Peyer's patch (tissue), 4 donors: Measurements from ENCODE around the gene GABBR2. TPM values are rescaled to one million over a fixed set of nuclear protein-coding genes. Genes with fewer than 3 reads are reported as not detected.

Experiments used
- DNase-seq, 3 donors: peaks; one replicate each; pipeline ENCODE4 v3.0.0-alpha.2; 2017 to 2019
- H3K27ac ChIP-seq, 4 donors: fragments of 200-600 bp; sonication (generic); one replicate each; pipeline ENCODE4 v1.5.1; 2016 to 2019
- H3K27me3 ChIP-seq, 2 donors: fragments of 200-600 bp; sonication (generic); one replicate each; pipeline ENCODE4 v1.5.1; 2019
- H3K36me3 ChIP-seq, 3 donors: fragments of 200-600 bp; sonication (generic); one replicate each; pipeline ENCODE4 v1.5.1; 2016 to 2019
- H3K4me1 ChIP-seq, 4 donors: fragments of 200-600 bp; sonication (generic); one replicate each; pipeline ENCODE4 v1.5.1; 2016 to 2019
- H3K4me3 ChIP-seq, 4 donors: fragments of 200-600 bp; sonication (generic); 1 replicate in 3 of 4; 2 replicates in 1 of 4; pipeline ENCODE4 v1.5.1; 2016 to 2019; ENCODE audit warnings: mild to moderate bottlenecking in 1 of 4
- H3K9me3 ChIP-seq, 4 donors: fragments of 200-600 bp; sonication (generic); one replicate each; pipeline ENCODE4 v1.5.1; 2016 to 2019; ENCODE audit warnings: mild to moderate bottlenecking in 1 of 4
- POLR2A ChIP-seq, 2 donors: fragments of 450-650 bp; IDR thresholded peaks; one replicate each; pipeline ENCODE4 v1.5.1; 2017; ENCODE audit warnings: antibody characterized with exemption in 2 of 2, mild to moderate bottlenecking in 2 of 2, moderate library complexity in 2 of 2
- total RNA-seq, 4 donors: library from RNA; depleted of rRNA; stranded (reverse); fragments of >200 nt; gene quantifications; one replicate each; pipeline ENCODE4 v1.1.0, GENCODE V29; 2016
- TF ChIP-seq, protein P1 (sequence below), 6 experiments: fragments of 450-650 bp in 4 of 6; fragments of 200-600 bp in 2 of 6; sonication (generic) in 1 of 6; IDR thresholded peaks; one replicate each; pipeline ENCODE4 v1.5.1; 2017 to 2019; ENCODE audit warnings: antibody characterized with exemption in 6 of 6, mild to moderate bottlenecking in 3 of 6, moderate library complexity in 1 of 6

GABBR2 gene
- not detected for total RNA-seq

DNA sequence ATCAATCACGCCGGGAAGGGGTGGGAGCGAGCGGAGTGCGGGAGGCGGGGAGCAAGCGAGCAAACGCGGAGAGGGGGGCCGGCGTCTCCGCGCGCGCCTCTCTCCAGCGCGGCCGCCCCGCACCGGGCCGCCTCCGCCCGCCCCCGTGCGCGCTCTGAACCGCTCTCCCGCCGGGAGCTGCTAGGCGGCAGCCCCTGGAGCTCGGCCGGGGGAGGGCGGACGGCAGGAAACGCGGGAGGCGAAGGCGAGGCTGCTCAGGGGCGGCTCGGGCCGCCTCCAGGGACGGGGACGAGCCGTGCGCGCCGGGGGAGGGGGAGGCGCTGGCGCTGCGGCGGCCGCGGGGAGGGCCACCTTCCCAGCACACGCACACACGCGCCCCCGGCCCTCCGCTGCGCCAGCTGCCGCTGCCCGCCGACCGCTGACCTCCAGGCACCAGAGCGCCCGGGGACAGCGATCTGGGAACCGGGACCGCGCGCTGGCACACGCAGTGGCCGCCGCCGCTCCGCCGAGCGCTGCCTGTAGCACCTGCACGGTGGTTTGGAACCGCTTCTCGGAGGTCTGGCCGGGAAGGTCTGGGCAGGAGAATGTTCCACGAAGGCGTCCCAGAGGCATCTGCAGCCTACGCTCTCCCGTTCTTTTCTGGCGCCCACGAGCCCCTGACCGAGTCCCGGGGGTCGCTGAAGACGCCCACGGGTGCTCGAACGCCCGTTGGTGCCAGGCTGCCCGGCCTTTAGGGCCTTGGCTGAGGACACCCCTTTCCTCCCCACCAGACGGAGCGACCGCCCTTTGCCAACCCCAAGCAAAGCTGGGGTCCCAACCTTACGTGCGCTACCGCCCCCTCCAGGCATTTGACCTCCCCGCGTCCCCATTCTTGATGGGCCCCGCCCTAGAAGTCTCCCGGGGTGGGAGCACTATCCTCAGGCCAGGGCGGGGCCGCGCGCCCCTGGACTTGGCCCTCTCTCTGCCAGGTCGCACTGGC is at the start of gene GABBR2:
GABBR2 (minus strand) TSS at position 3 of the 979 bp plus-strand sequence. CDS start 198 bp downstream, outside the sequence.
- H3K4me3 ChIP-seq: peak within 1 kb of the TSS in 3 of 4 donors; percentile 22 to 40 (median 35)
- H3K4me1 ChIP-seq: peaks cover 0 to 24% (median 2%) of the 10 kb centered on the region in 4 donors
- no peaks in the 10 kb centered on the region for H3K9me3 ChIP-seq
- no peak for DNase-seq
- no peak for TF ChIP-seq POLR2A (IDR thresholded peaks at IDR 0.05)
- TF ChIP-seq, protein P1, sequence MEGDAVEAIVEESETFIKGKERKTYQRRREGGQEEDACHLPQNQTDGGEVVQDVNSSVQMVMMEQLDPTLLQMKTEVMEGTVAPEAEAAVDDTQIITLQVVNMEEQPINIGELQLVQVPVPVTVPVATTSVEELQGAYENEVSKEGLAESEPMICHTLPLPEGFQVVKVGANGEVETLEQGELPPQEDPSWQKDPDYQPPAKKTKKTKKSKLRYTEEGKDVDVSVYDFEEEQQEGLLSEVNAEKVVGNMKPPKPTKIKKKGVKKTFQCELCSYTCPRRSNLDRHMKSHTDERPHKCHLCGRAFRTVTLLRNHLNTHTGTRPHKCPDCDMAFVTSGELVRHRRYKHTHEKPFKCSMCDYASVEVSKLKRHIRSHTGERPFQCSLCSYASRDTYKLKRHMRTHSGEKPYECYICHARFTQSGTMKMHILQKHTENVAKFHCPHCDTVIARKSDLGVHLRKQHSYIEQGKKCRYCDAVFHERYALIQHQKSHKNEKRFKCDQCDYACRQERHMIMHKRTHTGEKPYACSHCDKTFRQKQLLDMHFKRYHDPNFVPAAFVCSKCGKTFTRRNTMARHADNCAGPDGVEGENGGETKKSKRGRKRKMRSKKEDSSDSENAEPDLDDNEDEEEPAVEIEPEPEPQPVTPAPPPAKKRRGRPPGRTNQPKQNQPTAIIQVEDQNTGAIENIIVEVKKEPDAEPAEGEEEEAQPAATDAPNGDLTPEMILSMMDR (IDR thresholded peaks at IDR 0.05): no peak
- peaks cover 0 to 25% of the 10 kb centered on the region in 2 donors for H3K27me3 ChIP-seq
- H3K36me3 ChIP-seq: no peaks in the 10 kb centered on the region
- no peak within 1 kb of the TSS for H3K27ac ChIP-seq

DNA sequence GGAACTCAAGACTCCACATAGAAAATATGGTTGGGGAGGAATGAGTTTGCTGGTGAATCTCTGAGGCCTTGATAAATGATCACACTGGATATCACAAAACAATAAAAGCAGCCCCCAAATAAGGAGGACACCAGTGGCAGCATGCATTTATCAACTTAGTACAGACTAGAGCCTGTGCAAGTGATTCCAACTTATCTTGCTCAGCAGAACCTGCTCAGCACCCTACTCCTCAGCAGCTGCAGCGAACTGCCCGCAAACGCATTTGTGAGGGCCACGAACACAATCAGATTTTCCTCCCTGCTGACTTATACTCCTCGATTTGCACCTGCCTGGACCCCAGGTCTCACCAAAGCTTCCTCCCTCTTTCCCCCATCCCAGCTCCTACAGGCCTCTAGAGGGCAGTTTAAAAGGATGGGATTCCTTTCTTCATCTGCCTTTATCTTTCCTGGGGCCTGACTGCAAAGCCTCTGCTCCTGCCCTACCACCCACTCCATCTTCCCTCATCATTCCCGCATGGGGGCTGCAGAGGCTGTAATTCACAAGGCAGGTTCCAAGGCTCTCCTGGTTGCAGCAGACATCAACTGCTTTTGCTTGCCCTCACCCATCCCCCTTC is 46.4 kb upstream of the GABBR2 start:
- peaks cover 0 to 64% (median 0%) of the 10 kb centered on the region in 3 donors for H3K36me3 ChIP-seq
- H3K4me3 ChIP-seq: no peak overlapping the region

DNA sequence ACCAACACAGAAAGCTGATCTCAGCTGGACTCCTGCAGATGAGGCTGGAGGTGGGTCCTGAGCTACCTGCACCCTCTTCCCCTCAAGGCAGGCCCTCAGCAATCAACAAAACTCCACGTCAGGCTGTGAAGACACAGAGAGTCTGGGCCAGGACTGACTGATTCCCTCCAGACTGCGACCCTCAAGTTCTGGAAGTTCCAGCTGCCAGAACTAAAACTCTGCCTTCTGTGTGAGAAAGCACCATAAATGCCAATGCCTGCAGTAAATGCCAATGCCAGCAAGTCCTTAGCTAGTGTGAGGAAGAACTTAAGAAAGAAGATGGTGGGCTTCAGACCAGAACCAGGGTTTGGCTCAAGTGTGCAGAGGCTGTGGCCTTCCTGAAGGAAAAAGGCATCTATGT is 42.5 kb upstream of the GABBR2 start:
- H3K4me1 ChIP-seq: no peaks in the 10 kb centered on the region
- no peak for DNase-seq
- H3K9me3 ChIP-seq: no peaks in the 10 kb centered on the region
- TF ChIP-seq, protein P1 (IDR thresholded peaks at IDR 0.05): no peak
- no peak for TF ChIP-seq POLR2A (IDR thresholded peaks at IDR 0.05)
- H3K36me3 ChIP-seq: peaks cover 0 to 58% (median 0%) of the 10 kb centered on the region in 3 donors
- no peaks in the 10 kb centered on the region for H3K27me3 ChIP-seq
- H3K4me3 ChIP-seq: no peak overlapping the region
- H3K27ac ChIP-seq: no peak overlapping the region

More for the DNA sequence above, 46.4 kb upstream of the GABBR2 start:
- no peak for TF ChIP-seq POLR2A (IDR thresholded peaks at IDR 0.05)
- TF ChIP-seq, protein P1 (IDR thresholded peaks at IDR 0.05): no peak
- DNase-seq: no peak
- Histone ChIP-seq H3K4me1 (no peaks in the 10 kb centered on the region), H3K27ac (no peak overlapping the region), H3K27me3 (no peaks in the 10 kb centered on the region), H3K9me3 (no peaks in the 10 kb centered on the region)

DNA sequence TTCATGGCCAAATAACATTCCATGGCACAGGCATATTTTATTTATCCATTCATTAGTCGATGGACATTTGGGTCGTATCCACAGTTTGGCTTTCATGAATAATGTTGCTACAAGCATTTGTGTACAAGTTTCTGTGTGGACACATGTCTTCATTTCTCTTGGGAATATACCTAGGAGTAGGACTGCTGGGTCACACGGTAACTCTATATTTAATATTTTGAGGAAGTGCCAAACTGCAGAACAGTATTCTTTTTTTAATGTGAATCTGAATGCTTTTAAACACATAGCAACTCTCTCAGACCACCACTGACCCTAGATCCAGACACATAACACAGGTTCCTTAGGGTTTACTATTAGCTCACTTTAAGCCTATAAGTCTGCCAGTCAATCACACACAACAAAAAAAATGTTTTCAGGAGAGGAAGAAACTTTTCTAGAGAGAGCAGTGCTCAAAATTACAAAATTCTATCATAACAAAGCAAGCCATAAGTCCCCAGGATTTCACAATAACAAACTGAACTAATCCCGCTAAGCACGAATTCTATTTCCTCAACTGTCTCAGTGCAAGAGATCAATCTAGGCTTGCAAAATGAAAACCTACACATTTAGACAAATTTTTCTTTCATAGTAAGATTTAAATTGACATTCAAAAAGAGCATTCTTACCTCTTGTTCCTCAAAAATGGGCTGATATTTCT is 41.8 kb upstream of the GABBR2 start:
- Histone ChIP-seq H3K27me3 (no peaks in the 10 kb centered on the region), H3K27ac (no peak overlapping the region), H3K36me3 (peaks cover 0 to 52% (median 0%) of the 10 kb centered on the region in 3 donors), H3K9me3 (no peaks in the 10 kb centered on the region), H3K4me1 (no peaks in the 10 kb centered on the region), H3K4me3 (no peak overlapping the region)
- no peak for DNase-seq
- no peak for TF ChIP-seq POLR2A (IDR thresholded peaks at IDR 0.05)

DNA sequence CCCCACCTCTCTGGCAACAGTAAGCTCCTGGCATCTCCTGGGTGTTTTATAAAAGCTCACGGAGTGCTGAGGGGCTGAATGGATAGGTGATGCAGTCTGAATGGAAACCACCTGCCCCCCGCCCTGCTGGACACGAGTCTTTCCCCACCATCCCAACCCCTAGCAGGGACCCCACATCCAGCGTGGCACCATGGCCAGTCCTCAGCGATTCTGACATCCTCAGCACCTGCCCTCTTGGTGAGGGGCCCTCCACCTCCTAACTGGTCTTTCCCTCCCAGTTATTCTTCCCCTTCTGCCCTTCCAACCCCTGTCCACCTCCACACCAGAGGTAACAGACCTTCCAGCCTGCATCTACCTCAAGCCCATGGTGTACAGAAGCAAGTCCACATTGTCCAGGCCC is 38.7 kb upstream of the GABBR2 start:
- Histone ChIP-seq H3K9me3 (no peaks in the 10 kb centered on the region), H3K27me3 (no peaks in the 10 kb centered on the region), H3K27ac (no peak overlapping the region), H3K36me3 (peaks cover 0 to 37% (median 0%) of the 10 kb centered on the region in 3 donors), H3K4me3 (no peak overlapping the region), H3K4me1 (no peaks in the 10 kb centered on the region)
- TF ChIP-seq, protein P1 (IDR thresholded peaks at IDR 0.05): no peak
- TF ChIP-seq POLR2A (IDR thresholded peaks at IDR 0.05): no peak
- no peak for DNase-seq
